GM10248 (cell line): ENCODE data around the gene RAB34.

Experiments used
- CTCF ChIA-PET: fragments of 300-600 bp; sonication (Branson Sonifier 250); formaldehyde crosslinking; extraction: SDS; loops from one replicate; lab custom pipeline; 2021; ENCODE audit warnings: antibody characterized with exemption; lab: Yijun Ruan, JAX
- POLR2A ChIA-PET: fragments of 350-650 bp; sonication (Branson Sonifier 250); formaldehyde crosslinking; extraction: SDS; loops from one replicate; lab custom pipeline; 2020; ENCODE audit warnings: antibody characterized with exemption; lab: Yijun Ruan, JAX
- DNase-seq: peaks from one replicate; pipeline ENCODE4 v3.0.0; 2012; ENCODE audit errors: extremely low spot score
- TF ChIP-seq, protein P1 (sequence below): IDR thresholded peaks from 2 replicates; pipeline ENCODE4 v1.5.1; 2012; ENCODE audit warnings: mild to moderate bottlenecking, low read depth; ENCODE audit errors: extremely low read depth, missing control alignments, control extremely low read depth

Gene RAB34

DNA sequence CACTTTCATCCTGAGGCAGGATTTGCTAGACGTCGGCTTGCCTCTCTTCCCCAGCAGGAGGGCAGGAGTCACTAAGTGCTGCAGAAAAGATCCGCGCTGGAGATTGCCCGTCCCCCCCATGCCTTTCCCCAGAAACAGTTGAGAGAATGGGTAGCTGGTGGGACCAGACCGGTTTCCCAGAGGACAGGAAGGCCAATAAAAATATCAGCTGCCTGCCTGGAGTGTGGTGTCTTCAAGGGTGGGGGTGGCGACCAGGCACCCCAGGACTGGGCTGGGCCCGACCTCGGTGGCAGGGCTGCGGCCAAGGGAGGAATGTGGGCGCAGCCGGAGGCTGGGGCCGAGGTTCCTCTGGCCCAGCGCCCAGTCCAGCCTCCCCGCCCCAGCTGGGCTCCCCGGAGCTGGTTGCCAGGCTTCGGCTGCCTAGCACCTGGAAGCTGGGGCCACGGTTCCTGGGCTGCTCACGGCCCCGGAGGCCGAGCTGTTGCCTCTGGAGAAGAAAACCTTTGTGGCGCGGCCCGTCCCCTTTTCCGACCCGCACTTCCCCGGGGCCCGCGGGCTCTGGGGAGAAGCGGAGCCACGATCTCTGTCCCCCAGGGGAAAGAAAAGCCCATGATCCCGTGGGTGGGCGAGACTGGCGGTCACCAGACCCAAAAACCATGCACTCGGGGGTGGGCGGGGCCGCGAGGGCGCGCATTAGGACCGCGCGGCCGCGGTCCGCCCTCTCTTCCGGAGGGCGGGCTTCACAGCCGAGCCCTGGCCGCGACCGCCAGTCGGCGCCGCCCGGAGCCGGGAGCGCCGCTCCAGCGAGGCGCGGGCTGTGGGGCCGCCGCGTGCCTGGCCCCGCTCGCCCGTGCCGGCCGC is 25.8 kb upstream of the RAB34 start, which contains the start of gene TRAF4:
Gene TRAF4, plus strand, starts transcription at position 769 of the 861 bp plus-strand sequence. CDS start 102 bp downstream, outside the sequence.
- TF ChIP-seq, protein P1, sequence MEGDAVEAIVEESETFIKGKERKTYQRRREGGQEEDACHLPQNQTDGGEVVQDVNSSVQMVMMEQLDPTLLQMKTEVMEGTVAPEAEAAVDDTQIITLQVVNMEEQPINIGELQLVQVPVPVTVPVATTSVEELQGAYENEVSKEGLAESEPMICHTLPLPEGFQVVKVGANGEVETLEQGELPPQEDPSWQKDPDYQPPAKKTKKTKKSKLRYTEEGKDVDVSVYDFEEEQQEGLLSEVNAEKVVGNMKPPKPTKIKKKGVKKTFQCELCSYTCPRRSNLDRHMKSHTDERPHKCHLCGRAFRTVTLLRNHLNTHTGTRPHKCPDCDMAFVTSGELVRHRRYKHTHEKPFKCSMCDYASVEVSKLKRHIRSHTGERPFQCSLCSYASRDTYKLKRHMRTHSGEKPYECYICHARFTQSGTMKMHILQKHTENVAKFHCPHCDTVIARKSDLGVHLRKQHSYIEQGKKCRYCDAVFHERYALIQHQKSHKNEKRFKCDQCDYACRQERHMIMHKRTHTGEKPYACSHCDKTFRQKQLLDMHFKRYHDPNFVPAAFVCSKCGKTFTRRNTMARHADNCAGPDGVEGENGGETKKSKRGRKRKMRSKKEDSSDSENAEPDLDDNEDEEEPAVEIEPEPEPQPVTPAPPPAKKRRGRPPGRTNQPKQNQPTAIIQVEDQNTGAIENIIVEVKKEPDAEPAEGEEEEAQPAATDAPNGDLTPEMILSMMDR, result no peak
- CTCF ChIA-PET, result interaction anchor here (0.8 to 16.2 kb wide), 5 partner anchors 9 to 19 kb away, joined by 3 to 472 read pairs (median 4); partner anchors contain the start of genes NEK8 and TLCD1
- DNase-seq, result peak; percentile 89
- POLR2A ChIA-PET, result interaction anchor here (1.0 to 7.2 kb wide), 4 partner anchors 8 to 22 kb away, joined by 5 to 64 read pairs (median 6); partner anchors contain the start of genes NEK8 and TLCD1

DNA sequence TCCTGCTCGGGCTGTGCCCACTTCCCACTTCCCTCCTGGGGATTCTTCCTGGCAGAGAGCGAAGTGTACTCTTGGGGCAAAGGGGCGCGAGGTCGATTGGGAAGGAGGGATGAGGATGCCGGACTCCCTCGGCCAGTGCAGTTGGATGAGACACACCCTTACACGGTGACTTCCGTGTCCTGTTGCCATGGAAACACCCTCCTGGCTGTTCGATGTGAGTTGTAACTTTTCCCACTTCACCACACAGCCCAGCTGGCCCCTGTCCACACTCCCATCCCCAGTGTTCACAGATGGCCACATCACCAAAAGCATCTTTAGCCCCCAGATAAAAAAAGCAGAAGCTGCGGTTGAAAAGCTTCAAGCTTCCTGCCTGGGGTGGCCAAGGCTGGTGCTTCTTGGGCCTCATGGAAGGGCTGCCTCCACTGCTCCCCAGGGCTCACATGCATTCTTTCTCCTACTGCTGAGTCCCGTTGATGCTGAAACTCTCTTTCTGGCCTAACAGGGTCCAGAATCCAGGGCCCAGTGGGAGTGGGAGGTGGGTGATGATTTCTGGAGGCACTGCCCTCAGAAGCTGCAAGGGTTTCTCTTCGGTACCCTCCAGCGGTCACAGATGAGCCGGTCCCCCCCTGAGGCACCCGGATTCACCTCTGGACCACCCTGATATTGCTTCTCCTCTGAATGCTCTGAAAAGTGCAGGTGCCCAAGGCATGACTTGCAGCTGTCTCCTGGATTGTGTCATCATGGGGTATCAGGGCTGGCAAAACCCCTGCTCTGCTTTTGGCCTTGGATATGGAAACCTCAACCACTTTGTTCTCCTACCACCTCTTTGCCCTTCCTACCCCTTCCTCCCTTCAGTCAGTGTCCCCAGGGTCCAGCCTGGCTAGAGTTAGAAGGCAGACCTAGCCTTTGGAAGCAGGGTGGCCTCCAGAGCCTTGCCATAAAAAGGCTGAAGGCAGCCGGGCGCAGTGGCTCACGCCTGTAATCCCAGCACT is 24.0 kb upstream of the RAB34 start:
- CTCF ChIA-PET, result interaction anchor here (0.9 to 16.2 kb wide), 6 partner anchors 8 to 117 kb away, joined by 3 to 472 read pairs (median 16); partner anchors contain the start of genes NEK8 and TLCD1
- DNase-seq, result peak; percentile 55
- POLR2A ChIA-PET, result interaction anchor here (1.0 to 7.2 kb wide), 4 partner anchors 14 to 22 kb away, joined by 3 to 64 read pairs (median 6); partner anchors contain the start of genes NEK8, RPL23A and TLCD1
- TF ChIP-seq, protein P1, result no peak

DNA sequence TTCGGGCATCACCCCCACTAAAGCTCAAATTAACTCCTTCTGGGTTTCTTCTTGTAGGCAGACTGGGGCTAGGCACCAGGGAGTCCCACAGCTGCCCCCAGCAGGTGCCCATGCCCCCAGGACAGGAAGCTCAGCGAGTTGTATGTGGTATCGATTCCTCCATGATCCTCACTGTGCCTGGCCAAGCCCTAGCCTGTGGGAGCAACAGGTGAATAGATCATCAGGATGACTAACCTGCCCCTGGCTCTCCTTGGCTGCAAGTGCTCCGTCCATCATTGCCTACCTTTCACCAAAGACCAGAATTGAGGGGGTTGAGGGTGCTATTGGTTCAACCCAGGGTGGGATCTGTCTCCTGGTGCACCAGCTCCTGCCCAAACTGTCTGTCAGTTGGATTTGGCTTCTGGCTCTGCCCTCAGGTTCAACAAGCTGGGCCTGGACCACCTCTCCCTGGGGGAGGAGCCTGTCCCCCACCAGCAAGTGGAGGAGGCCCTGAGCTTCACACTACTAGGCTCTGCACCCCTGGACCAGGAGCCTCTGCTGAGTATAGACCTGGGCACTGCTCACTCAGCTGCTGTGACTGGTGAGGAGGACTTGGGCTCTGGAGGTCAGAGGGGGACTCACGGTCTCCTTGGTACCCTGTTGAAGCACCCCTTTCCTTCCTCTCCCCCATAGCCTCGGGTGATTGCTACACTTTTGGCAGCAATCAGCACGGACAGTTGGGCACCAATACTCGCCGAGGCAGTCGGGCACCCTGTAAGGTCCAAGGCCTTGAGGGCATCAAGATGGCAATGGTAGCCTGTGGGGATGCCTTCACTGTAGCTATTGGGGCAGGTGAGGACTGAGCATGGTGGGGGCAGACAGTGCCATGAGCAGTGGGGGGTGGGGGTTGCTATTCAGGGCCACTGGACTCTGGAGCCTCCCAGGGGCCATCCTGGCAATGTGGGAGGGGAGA is 23.0 kb upstream of the RAB34 start:
- TF ChIP-seq, protein P1, result no peak
- DNase-seq, result no peak
- ChIA-PET CTCF (interaction anchor here (2.4 to 16.2 kb wide), 4 partner anchors 9 to 22 kb away, joined by 15 to 472 read pairs (median 114); partner anchors contain the start of genes NEK8 and TLCD1), POLR2A (interaction anchor here (1.0 to 7.2 kb wide), 4 partner anchors 13 to 21 kb away, joined by 3 to 64 read pairs (median 6); partner anchors contain the start of genes NEK8, RPL23A and TLCD1)

DNA sequence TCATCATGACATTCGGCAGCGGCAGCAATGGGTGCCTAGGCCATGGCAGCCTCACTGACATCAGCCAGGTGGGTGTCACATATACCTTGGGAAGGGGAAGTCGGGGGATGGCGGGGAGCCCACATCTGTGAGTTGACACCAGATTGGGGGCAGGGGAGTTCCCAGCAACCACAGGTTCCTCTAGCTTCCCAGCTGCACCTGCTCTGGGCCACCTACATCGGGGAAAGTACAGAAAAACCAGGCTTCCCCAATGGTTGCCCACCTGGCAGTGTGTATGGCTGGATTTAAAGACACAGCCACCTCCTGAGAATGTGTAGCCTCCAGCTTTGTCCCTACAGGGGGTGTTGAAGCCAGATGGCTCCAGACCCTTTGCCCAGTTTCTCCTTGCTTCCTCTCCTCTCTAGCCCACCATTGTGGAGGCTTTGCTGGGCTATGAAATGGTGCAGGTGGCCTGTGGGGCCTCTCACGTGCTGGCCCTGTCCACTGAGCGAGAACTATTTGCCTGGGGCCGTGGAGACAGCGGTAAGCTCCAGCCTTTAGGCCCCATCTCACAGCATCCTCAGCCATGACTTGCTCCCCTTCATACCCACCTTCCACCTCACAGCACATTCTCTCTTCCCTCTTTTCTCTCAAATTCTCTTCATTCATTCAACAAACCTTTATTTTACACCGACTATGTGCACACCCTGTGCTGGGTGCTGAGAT is 21.2 kb upstream of the RAB34 start:
- ChIA-PET POLR2A (interaction anchor here (7.2 kb wide), 1 partner anchor 11 kb away, joined by 64 read pairs; the partner anchor contains the start of genes NEK8 and TLCD1), CTCF (interaction anchor here (0.7 to 4.1 kb wide), 4 partner anchors 9 to 13 kb away, joined by 3 to 17 read pairs (median 8); partner anchors contain the start of gene TLCD1)
- peak; percentile 57 for DNase-seq
- TF ChIP-seq, protein P1, result no peak
